H9 (cell line): Measurements from ENCODE around the gene AKAP7. TPM values are rescaled to one million over a fixed set of nuclear protein-coding genes. Genes with fewer than 3 reads are reported as not detected.

Experiments used
- DNase-seq: peaks from one replicate; pipeline ENCODE4 v3.0.0-alpha.2; 2017
- H2AFZ ChIP-seq: one replicate; pipeline ENCODE4 v1.6.1; 2013; ENCODE audit warnings: mild to moderate bottlenecking, low read length, control low read depth, moderate library complexity
- H2AK5ac ChIP-seq: 2 replicates; pipeline ENCODE4 v1.6.1; 2013; ENCODE audit warnings: low read length, control low read depth, mixed read lengths; ENCODE audit not compliant: insufficient read length
- H2BK120ac ChIP-seq: one replicate; pipeline ENCODE4 v1.6.1; 2013; ENCODE audit warnings: low read depth, mild to moderate bottlenecking, low read length, control low read depth, inconsistent platforms; ENCODE audit not compliant: poor library complexity, severe bottlenecking
- H2BK12ac ChIP-seq: 2 replicates; pipeline ENCODE4 v1.6.1; 2013; ENCODE audit warnings: low read length, control low read depth, mixed read lengths, low read depth; ENCODE audit not compliant: insufficient read length
- H2BK15ac ChIP-seq: 2 replicates; pipeline ENCODE4 v1.6.1; 2013; ENCODE audit warnings: low read depth, low read length, control low read depth
- H2BK20ac ChIP-seq: one replicate; pipeline ENCODE4 v1.6.1; 2013; ENCODE audit warnings: low read depth, mild to moderate bottlenecking, low read length, control low read depth, inconsistent platforms; ENCODE audit not compliant: poor library complexity, severe bottlenecking
- H2BK5ac ChIP-seq: 2 replicates; pipeline ENCODE4 v1.6.1; 2013; ENCODE audit warnings: low read length, control low read depth, mixed read lengths; ENCODE audit not compliant: insufficient read length
- H3K14ac ChIP-seq: 2 replicates; pipeline ENCODE4 v1.6.1; 2013; ENCODE audit warnings: low read length, control low read depth; ENCODE audit not compliant: insufficient read depth
- H3K18ac ChIP-seq: 2 replicates; pipeline ENCODE4 v1.6.1; 2013; ENCODE audit warnings: low read depth, mild to moderate bottlenecking, mixed read lengths, low read length, control low read depth; ENCODE audit not compliant: insufficient read length
- H3K23ac ChIP-seq: 2 replicates; pipeline ENCODE4 v1.6.1; 2013; ENCODE audit warnings: low read length, control low read depth, mixed read lengths, low read depth; ENCODE audit not compliant: insufficient read length
- H3K23me2 ChIP-seq: 2 replicates; pipeline ENCODE4 v1.6.1; 2013; ENCODE audit warnings: low read depth, mild to moderate bottlenecking, mixed read lengths, low read length, control low read depth; ENCODE audit not compliant: insufficient read length, poor library complexity, severe bottlenecking
- H3K27ac ChIP-seq: 2 replicates; pipeline ENCODE4 v1.5.1; 2013; ENCODE audit warnings: low read length, control low read depth, mixed read lengths, low read depth; ENCODE audit not compliant: insufficient read length
- H3K27me3 ChIP-seq: 2 replicates; pipeline ENCODE4 v1.6.1; 2013; ENCODE audit warnings: low read length, control low read depth, inconsistent platforms; ENCODE audit not compliant: insufficient read depth
- H3K4ac ChIP-seq: 2 replicates; pipeline ENCODE4 v1.6.1; 2013; ENCODE audit warnings: low read depth, mild to moderate bottlenecking, control low read depth, inconsistent platforms, low read length, moderate library complexity
- H3K4me1 ChIP-seq: 2 replicates; pipeline ENCODE4 v1.6.1; 2013; ENCODE audit warnings: low read length, control low read depth, inconsistent platforms; ENCODE audit not compliant: insufficient read depth
- H3K4me2 ChIP-seq: 2 replicates; pipeline ENCODE4 v1.6.1; 2013; ENCODE audit warnings: low read length, control low read depth, mixed read lengths; ENCODE audit not compliant: insufficient read length, insufficient read depth
- H3K56ac ChIP-seq: 2 replicates; pipeline ENCODE4 v1.6.1; 2013; ENCODE audit warnings: low read depth, mild to moderate bottlenecking, mixed read lengths, low read length, control low read depth; ENCODE audit not compliant: insufficient read length
- H3K79me1 ChIP-seq: 2 replicates; pipeline ENCODE4 v1.6.1; 2013; ENCODE audit warnings: low read depth, mild to moderate bottlenecking, moderate library complexity, low read length, control low read depth, inconsistent platforms; ENCODE audit not compliant: insufficient read depth, poor library complexity, severe bottlenecking
- H3K79me2 ChIP-seq: 2 replicates; pipeline ENCODE4 v1.6.1; 2013; ENCODE audit warnings: low read length, control low read depth, inconsistent platforms; ENCODE audit not compliant: insufficient read depth
- H3K9ac ChIP-seq: 2 replicates; pipeline ENCODE4 v1.6.1; 2013; ENCODE audit warnings: low read length, control low read depth, mixed read lengths; ENCODE audit not compliant: insufficient read length; ENCODE audit errors: extremely low read depth
- H3K9me3 ChIP-seq: one replicate; pipeline ENCODE4 v1.6.1; 2013; ENCODE audit warnings: low read depth, low read length, inconsistent platforms; ENCODE audit not compliant: control insufficient read depth
- H3T11ph ChIP-seq: one replicate; pipeline ENCODE4 v1.6.1; 2013; ENCODE audit warnings: mild to moderate bottlenecking, low read length, control low read depth, inconsistent platforms
- H4K20me1 ChIP-seq: one replicate; pipeline ENCODE4 v1.6.1; 2013; ENCODE audit not compliant: control insufficient read depth, insufficient read length, insufficient read depth
- H4K5ac ChIP-seq: 2 replicates; pipeline ENCODE4 v1.6.1; 2013; ENCODE audit warnings: low read depth, mild to moderate bottlenecking, mixed read lengths, low read length, control low read depth; ENCODE audit not compliant: insufficient read length
- H4K8ac ChIP-seq: replicated peaks from 2 replicates; pipeline ENCODE4 v1.6.1; 2013; ENCODE audit warnings: low read length, control low read depth, mixed read lengths, low read depth; ENCODE audit not compliant: insufficient read length
- H4K91ac ChIP-seq: 2 replicates; pipeline ENCODE4 v1.6.1; 2013; ENCODE audit warnings: low read depth, mild to moderate bottlenecking, moderate library complexity, mixed read lengths, low read length, control low read depth; ENCODE audit not compliant: insufficient read length
- H3K27ac Mint-ChIP-seq, 3 experiments: 2 replicates in 2 of 3; 3 replicates in 1 of 3; pipeline ENCODE4 v1.8.0; 2020 to 2021; ENCODE audit warnings: mixed read lengths in 3 of 3, mild to moderate bottlenecking in 1 of 3, moderate library complexity in 1 of 3
- H3K27me3 Mint-ChIP-seq: 2 replicates; pipeline ENCODE4 v1.8.0; 2021; ENCODE audit warnings: low read depth, mild to moderate bottlenecking, moderate library complexity, mixed read lengths
- H3K36me3 Mint-ChIP-seq, 3 experiments: 2 replicates in 2 of 3; 3 replicates in 1 of 3; pipeline ENCODE4 v1.8.0; 2020 to 2021; ENCODE audit warnings: low read depth in 3 of 3, mixed read lengths in 3 of 3; ENCODE audit not compliant: insufficient read depth in 1 of 3
- H3K4me1 Mint-ChIP-seq, 2 experiments: 2 replicates each; pipeline ENCODE4 v1.8.0; 2020; ENCODE audit warnings: mixed read lengths in 2 of 2
- H3K4me3 Mint-ChIP-seq, 2 experiments: 2 replicates in 1 of 2; 3 replicates in 1 of 2; pipeline ENCODE4 v1.8.0; 2020 to 2021; ENCODE audit warnings: mild to moderate bottlenecking in 2 of 2, mixed read lengths in 2 of 2, moderate library complexity in 1 of 2
- H3K9me3 Mint-ChIP-seq, 2 experiments: 2 replicates in 1 of 2; 3 replicates in 1 of 2; pipeline ENCODE4 v1.8.0; 2020; ENCODE audit warnings: mild to moderate bottlenecking in 2 of 2, mixed read lengths in 2 of 2, moderate library complexity in 1 of 2
- WGBS: extraction: QIAGEN DNeasy Blood & Tissue Kit; methylation state at CpG from one replicate; pipeline ENCODE4 v1.1.7; 2013; ENCODE audit warnings: missing lambda C conversion rate, low lambda C conversion rate, mixed read lengths; ENCODE audit not compliant: insufficient read length; ENCODE audit errors: extremely low coverage; 5-methylcytosine and 5-hydroxymethylcytosine counted together
- total RNA-seq: library from RNA; stranded (reverse); gene quantifications from 2 replicates; pipeline ENCODE4 v1.2.1, GENCODE V29; 2021
- TF ChIP-seq, protein P1 (sequence below): fragments of 200-600 bp; sonication (generic); conservative IDR thresholded peaks from 3 replicates; pipeline ENCODE4 v1.8.0; 2021; ENCODE audit warnings: antibody characterized with exemption, mild to moderate bottlenecking

Gene AKAP7
- total RNA-seq, 1 experiment from 2014 or later = 9.8 TPM

DNA sequence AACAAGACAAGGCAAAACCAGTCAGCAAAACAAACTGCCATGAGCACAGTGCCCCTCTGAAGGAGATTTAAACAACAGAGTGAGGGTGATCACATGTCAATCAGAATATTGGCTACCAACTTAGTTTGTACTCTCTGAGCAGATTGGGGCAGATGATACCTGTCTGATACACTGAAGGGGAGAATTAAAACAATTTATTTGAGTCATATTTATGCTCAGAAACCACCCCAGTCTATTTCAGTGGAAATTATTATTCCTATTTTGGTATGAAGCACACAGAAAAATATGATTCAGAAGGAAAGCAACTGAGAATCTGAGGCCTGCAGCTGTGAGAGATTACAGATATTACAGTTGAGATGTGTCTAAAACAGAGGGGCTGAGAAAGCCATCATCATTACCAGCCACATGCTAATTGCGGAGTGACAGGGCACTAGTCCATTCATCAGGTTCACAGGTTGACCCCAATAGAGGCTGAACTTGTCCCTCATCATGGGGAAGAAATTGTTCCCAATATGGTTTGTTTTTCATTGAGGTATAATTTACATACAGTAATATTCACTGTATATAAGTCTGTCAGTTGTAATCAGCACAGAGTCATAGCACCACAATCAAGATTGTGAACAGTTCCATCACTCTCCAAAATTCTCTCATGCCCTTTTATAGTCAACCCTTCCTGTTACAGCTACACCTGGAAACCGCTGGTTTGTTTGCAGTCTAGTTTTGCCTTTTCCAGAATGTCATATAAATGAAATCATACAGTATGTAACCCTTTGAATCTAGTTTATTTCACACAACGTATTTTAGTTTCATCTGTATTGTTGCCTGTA is 134.5 kb downstream of the AKAP7 start:
- no CpG with 5 or more reads among the region's 3 CpGs for WGBS
- Histone ChIP-seq H3K4ac (no peak overlapping the region), H3K79me2 (no peaks in the 10 kb centered on the region), H3K9ac (no peak overlapping the region), H4K20me1 (no peaks in the 10 kb centered on the region), H4K8ac (no peak overlapping the region), H3K9me3 (peaks cover 17% of the 10 kb centered on the region), H4K5ac (no peak overlapping the region), H2BK120ac (no peak overlapping the region), H3T11ph (no peak overlapping the region), H2AFZ (no peak overlapping the region), H3K23me2 (no peaks in the 10 kb centered on the region), H3K27ac (no peak overlapping the region), H2BK15ac (no peak overlapping the region), H2BK12ac (no peak overlapping the region), H3K4me1 (no peaks in the 10 kb centered on the region; the same call in 1 of the 2 replicates), H2AK5ac (no peak overlapping the region), H3K14ac (no peak overlapping the region), H4K91ac (no peak overlapping the region), H3K56ac (no peak overlapping the region), H2BK5ac (no peak overlapping the region), H3K18ac (no peak overlapping the region), H3K27me3 (no peaks in the 10 kb centered on the region; the same call in 1 of the 2 replicates), H3K4me2 (no peak overlapping the region), H2BK20ac (no peak overlapping the region), H3K23ac (no peak overlapping the region), H3K79me1 (no peaks in the 10 kb centered on the region)
- Mint-ChIP-seq H3K27me3 (no peaks in the 10 kb centered on the region), H3K36me3 (peaks cover 20 to 25% (median 22%) of the 10 kb centered on the region in 3 experiments), H3K9me3 (peaks cover 14 to 15% of the 10 kb centered on the region in 2 experiments; a peak in 4 of 5 replicates), H3K27ac (no peak overlapping the region), H3K4me3 (no peak overlapping the region), H3K4me1 (peaks cover 0 to 2% of the 10 kb centered on the region in 2 experiments; a peak in 2 of 4 replicates)
- DNase-seq = no peak
- TF ChIP-seq, protein P1, sequence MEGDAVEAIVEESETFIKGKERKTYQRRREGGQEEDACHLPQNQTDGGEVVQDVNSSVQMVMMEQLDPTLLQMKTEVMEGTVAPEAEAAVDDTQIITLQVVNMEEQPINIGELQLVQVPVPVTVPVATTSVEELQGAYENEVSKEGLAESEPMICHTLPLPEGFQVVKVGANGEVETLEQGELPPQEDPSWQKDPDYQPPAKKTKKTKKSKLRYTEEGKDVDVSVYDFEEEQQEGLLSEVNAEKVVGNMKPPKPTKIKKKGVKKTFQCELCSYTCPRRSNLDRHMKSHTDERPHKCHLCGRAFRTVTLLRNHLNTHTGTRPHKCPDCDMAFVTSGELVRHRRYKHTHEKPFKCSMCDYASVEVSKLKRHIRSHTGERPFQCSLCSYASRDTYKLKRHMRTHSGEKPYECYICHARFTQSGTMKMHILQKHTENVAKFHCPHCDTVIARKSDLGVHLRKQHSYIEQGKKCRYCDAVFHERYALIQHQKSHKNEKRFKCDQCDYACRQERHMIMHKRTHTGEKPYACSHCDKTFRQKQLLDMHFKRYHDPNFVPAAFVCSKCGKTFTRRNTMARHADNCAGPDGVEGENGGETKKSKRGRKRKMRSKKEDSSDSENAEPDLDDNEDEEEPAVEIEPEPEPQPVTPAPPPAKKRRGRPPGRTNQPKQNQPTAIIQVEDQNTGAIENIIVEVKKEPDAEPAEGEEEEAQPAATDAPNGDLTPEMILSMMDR = no peak
